Measurements from ENCODE around the gene MRPL30. TPM values are rescaled to one million over a fixed set of nuclear protein-coding genes. Genes with fewer than 3 reads are reported as not detected.

The MRPL30 gene
- total RNA-seq, 1 experiment from 2014 or later: 74.8 TPM

Other genes starting within 250 kb of the MRPL30 start
- 0.43 and 2.9 TPM in 2 replicates for gene CRACDL, start 245.0 kb upstream of the MRPL30 start, total RNA-seq (2014; rRNA removed; shearing (Covaris generic))
- 2.4 TPM in 1 of 2 replicates, not detected in the other for gene C2orf15, start 39.5 kb upstream of the MRPL30 start, total RNA-seq (2014; rRNA removed; shearing (Covaris generic))
- 1.8 and 5.8 TPM in 2 replicates for gene TSGA10, start 26.2 kb upstream of the MRPL30 start, total RNA-seq (2014; rRNA removed; shearing (Covaris generic))
- gene LIPT1, start 26.2 kb upstream of the MRPL30 start, total RNA-seq (2014; rRNA removed; shearing (Covaris generic)): 6.1 and 7.7 TPM in 2 replicates
- 44.4 and 65.1 TPM in 2 replicates for gene MITD1, start 126 bp upstream of the MRPL30 start, total RNA-seq (2014; rRNA removed; shearing (Covaris generic))
- not detected in 2 replicates for gene LYG2, start 74.5 kb downstream of the MRPL30 start, total RNA-seq (2014; rRNA removed; shearing (Covaris generic))
- not detected in 2 replicates for gene LYG1, start 120.0 kb downstream of the MRPL30 start, total RNA-seq (2014; rRNA removed; shearing (Covaris generic))
- 102 and 106 TPM in 2 replicates for gene TXNDC9, start 155.1 kb downstream of the MRPL30 start, total RNA-seq (2014; rRNA removed; shearing (Covaris generic))
- 7.4 and 8.1 TPM in 2 replicates for gene EIF5B, start 156.2 kb downstream of the MRPL30 start, total RNA-seq (2014; rRNA removed; shearing (Covaris generic))